ENCODE data around the gene HIVEP1. TPM values are rescaled to one million over a fixed set of nuclear protein-coding genes. Genes with fewer than 3 reads are reported as not detected.

Gene HIVEP1
- polyA plus RNA-seq, 1 experiment, result 13.9 TPM

- no peaks in the 10 kb centered on the region for H3K27me3 ChIP-seq (ENCODE audit: control insufficient read depth, insufficient read depth, low read length)
- no peaks in the 10 kb centered on the region for H3K9me3 ChIP-seq (ENCODE audit: control insufficient read depth, insufficient read depth, low read length)
- peak overlapping the region; percentile 88 for H3K27ac ChIP-seq (ENCODE audit: low read depth, low read length)
- CTCF ChIA-PET, result interaction anchor here (0.8 to 1.9 kb wide), 2 partner anchors 265 to 369 kb away, joined by 4 to 8 read pairs; no protein-coding TSS in a partner anchor
- no peak overlapping the region for H3K4me3 ChIP-seq (ENCODE audit: low read depth, low read length)
- POLR2A ChIA-PET, result interaction anchor here (0.6 to 2.3 kb wide), 4 partner anchors 11 to 369 kb away, joined by 3 to 22 read pairs (median 4); partner anchors contain the start of gene HIVEP1
- no peak for TF ChIP-seq CTCF (IDR thresholded peaks at IDR 0.05; ENCODE audit: low read depth, low read length)
- peak; percentile 84 for DNase-seq (ENCODE audit: low read depth, low spot score)
These were observed 12.8 kb downstream of the HIVEP1 start for GRCh38 chr6:12024699-12025434.

- Histone ChIP-seq H3K27ac (ENCODE audit: low read depth, low read length) (no peak overlapping the region), H3K27me3 (ENCODE audit: control insufficient read depth, insufficient read depth, low read length) (no peaks in the 10 kb centered on the region), H3K9me3 (ENCODE audit: control insufficient read depth, insufficient read depth, low read length) (no peaks in the 10 kb centered on the region), H3K4me3 (ENCODE audit: low read depth, low read length) (no peak overlapping the region)
- TF ChIP-seq CTCF (IDR thresholded peaks at IDR 0.05; ENCODE audit: low read depth, low read length), result no peak
- no peak for DNase-seq (ENCODE audit: low read depth, low spot score)
- CTCF ChIA-PET, result no interaction called here
- POLR2A ChIA-PET, result interaction anchor here (2.3 kb wide), 1 partner anchor 13 kb away, joined by 22 read pairs; the partner anchor contains the start of gene HIVEP1
These were observed 14.0 kb downstream of the HIVEP1 start for GRCh38 chr6:12026120-12026519.

- H3K4me3 ChIP-seq (ENCODE audit: low read depth, low read length), result no peak overlapping the region
- H3K9me3 ChIP-seq (ENCODE audit: control insufficient read depth, insufficient read depth, low read length), result no peaks in the 10 kb centered on the region
- ChIA-PET CTCF (no interaction called here), POLR2A (no interaction called here)
- no peak for TF ChIP-seq CTCF (IDR thresholded peaks at IDR 0.05; ENCODE audit: low read depth, low read length)
- no peak for DNase-seq (ENCODE audit: low read depth, low spot score)
- H3K27me3 ChIP-seq (ENCODE audit: control insufficient read depth, insufficient read depth, low read length), result no peaks in the 10 kb centered on the region
- no peak overlapping the region for H3K27ac ChIP-seq (ENCODE audit: low read depth, low read length)
These were observed 14.7 kb downstream of the HIVEP1 start for GRCh38 chr6:12026833-12027232.

GRCh38 chr6:12028213-12028612, 16.1 kb downstream of the HIVEP1 start:
- Histone ChIP-seq H3K4me3 (ENCODE audit: low read depth, low read length) (no peak overlapping the region), H3K27me3 (ENCODE audit: control insufficient read depth, insufficient read depth, low read length) (no peaks in the 10 kb centered on the region), H3K9me3 (ENCODE audit: control insufficient read depth, insufficient read depth, low read length) (no peaks in the 10 kb centered on the region), H3K27ac (ENCODE audit: low read depth, low read length) (no peak overlapping the region)
- ChIA-PET CTCF (interaction anchor here (1.1 to 1.3 kb wide), 2 partner anchors 261 to 373 kb away, joined by 3 to 5 read pairs; no protein-coding TSS in a partner anchor), POLR2A (interaction anchor here (0.9 kb wide), 1 partner anchor 15 kb away, joined by 3 read pairs; no protein-coding TSS in a partner anchor)
- no peak for TF ChIP-seq CTCF (IDR thresholded peaks at IDR 0.05; ENCODE audit: low read depth, low read length)
- DNase-seq (ENCODE audit: low read depth, low spot score), result no peak

Measured in AG04450 (cell line).